ENCODE data around the gene HENMT1.
"Not testable (repeated sequence)": the region's sequence is repeated elsewhere in the genome, so short reads cannot be mapped to it uniquely, and the experiment has no call there.

HENMT1 gene

DNA sequence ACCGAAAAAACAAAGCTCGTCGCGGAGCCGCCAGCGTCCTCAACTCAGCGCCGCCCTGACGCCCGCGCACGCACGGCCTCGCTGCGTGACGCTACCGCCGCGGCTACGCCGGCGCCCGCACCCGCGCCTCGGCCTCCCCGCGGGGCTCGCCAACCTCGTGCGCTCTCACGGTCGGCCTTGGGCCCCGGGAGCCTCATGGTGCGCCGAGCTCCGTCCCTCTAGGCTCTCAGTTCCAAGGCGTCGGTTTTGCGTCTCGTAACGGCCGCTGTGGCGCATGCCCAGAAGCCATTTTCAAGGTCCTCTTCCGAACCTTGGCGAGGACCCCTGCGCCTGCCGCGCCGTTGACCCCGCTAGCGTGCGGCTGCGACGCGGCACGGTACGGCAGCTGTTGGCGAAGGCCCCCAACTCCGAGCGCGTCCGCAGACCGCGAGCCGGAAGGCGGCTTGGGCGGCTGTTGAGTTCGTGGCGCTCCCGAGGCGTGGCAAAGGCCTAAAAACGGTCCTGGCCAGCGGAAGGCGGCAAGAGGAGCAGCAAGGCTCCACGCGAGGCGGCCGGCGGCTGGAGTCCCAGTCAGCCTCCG is at the start of gene HENMT1:
Gene HENMT1 (minus strand): TSS at position 64 of the 580 bp plus-strand sequence. CDS start 1,209 bp downstream, outside the sequence.
- peak within 1 kb of the TSS; percentile 86 for H3K27ac ChIP-seq
- TF ChIP-seq CTCF (conservative IDR thresholded peaks at IDR 0.05) = no peak

DNA sequence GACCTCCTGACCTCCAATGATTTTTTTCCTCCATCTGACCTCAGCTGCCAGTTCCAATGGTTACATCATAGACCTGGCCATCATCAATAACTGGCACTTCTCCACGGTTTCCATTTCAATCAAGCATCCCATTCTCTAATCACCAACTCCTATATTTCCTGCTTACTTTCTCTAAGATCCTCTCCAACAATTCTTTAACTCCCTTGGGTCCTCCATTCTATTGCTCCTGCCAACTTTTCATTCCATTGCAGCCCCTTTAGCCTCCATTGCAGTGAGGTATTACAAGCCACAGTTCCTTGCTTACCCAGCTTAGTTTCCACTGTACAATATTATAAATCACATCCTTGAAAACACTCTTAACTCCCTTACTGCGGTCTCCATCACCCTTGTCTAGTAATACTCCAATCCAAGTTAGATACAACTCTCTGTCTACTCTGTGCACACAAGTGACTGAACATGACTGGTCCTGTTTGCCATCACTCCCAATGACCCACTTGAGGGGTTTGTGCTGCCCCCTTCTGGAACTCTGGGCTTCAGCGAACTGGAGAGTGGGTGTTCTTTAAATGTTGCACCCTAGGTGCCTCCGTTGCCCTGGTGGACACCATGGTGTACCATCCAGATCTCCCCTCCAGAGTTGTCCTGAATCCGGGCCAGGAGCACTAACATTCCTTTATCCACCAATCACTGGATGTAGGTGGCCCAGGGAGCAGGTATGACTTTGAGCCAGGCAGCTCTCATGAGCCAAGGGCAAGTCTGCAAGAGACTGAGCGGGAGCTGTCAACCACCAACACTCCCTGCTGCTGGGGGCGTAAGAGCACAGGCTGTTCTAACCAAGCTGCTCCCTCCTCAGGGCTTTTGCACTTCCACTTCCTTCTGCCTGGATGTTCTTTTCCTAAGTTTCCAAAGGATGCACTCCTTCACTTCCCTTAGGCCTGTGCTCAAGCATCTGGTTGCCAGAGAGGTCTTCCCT is 48.1 kb upstream of the HENMT1 start:
- no peak overlapping the region for H3K27ac ChIP-seq
- no peak for TF ChIP-seq CTCF (conservative IDR thresholded peaks at IDR 0.05)

GRCh38 chr1:108706643-108707042 is 45.8 kb upstream of the HENMT1 start:
- H3K27ac ChIP-seq = no peak overlapping the region
- no peak for TF ChIP-seq CTCF (conservative IDR thresholded peaks at IDR 0.05)

DNA sequence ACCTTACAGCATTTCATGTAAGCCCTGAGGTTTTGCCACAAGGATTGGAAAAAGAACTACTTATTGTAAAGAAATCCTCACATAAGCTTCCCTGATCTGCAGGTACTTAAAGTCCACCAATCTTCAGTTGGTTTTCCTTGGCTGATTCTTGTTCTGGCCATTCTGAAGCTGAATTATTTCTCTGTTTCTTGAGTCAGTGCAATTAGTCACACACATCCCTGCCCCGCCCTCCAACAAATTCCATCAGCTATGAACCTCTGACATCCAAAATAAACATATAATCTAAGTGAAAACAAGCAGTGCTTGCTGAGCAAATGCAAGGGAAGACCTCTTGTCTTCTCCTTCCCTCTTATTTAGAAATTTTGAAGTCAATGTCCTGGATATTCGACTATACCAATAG is 43.6 kb upstream of the HENMT1 start:
- H3K27ac ChIP-seq = no peak overlapping the region
- TF ChIP-seq CTCF (conservative IDR thresholded peaks at IDR 0.05) = no peak

DNA sequence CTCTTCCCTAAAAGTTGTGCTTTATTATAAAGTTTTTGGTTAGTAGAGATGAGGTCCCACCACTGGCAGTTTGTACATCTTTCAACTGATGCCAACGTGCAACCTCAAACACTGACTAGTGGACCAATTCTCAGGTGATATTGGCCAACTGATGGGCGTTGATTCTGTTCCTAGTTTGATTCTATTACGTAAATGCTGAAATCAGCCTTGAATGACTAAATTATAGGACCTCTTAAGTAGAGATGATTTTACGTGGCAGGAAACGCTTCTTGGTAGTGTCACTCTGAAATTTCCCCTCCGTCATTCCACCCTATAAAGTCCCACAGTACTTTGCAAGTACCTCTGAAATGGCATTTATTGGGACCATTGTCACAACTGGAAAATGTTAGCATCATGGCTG is 43.0 kb upstream of the HENMT1 start:
- TF ChIP-seq CTCF (conservative IDR thresholded peaks at IDR 0.05) = no peak
- H3K27ac ChIP-seq = no peak overlapping the region

DNA sequence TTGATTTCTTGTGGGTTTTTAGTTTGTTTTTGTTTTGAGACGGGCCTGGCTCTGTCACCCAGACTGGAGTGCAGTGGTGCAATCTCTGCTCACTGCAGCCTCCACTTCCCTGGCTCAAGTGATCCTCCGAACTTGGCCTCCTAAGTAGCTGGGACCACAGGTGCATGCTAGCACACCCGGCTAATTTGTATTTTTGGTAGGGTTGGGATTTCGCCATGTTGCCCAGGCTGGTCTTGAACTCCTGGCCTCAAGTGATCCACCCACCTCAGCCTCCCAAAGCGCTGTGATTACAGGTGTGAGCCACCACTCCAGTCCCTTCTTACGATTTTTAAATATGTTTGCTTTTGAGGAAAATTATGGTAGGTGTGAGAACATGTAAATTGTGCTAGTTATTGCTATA is 41.2 kb upstream of the HENMT1 start:
- not testable (repeated sequence) for H3K27ac ChIP-seq

DNA sequence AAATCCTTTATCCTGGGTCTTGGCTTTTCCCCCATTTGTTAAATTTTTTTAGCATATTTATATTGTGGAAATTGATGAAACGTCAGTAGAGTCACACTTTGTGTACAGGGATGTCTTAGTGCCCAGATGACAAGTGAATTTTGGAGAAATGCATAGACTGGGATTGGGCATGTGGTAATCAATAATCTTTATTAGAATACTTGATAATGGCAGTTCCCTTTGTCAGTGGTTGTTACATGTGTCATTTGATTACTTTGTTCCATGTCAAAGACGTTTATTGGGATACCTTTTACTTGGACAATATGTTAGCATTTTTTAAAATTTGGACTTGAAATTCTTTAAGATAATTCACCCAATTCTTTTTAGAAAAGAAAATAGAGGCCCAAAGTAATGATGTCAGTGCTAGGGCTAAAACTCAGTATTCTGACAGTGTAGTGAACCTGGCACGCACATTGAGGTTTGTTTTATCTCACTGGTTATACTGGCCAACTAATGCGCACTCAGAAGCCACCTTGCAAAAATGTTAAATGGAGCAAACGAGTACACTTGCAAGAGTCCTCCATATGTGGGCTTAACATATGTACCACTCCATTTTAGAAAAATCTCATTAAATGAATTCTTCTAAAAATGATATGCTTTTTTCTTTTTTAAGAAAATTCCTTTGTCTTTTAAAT is 40.4 kb upstream of the HENMT1 start:
- no peak for TF ChIP-seq CTCF (conservative IDR thresholded peaks at IDR 0.05)
- no peak overlapping the region for H3K27ac ChIP-seq

All from VCaP (cell line).